Measurements from ENCODE around the gene TEDC1. TPM values are rescaled to one million over a fixed set of nuclear protein-coding genes. Genes with fewer than 3 reads are reported as not detected.

Gene TEDC1
- polyA plus RNA-seq, 1 donor (not counting 4 experiments of a cell fraction or from before 2014, with no cell fraction given), result 5.0 TPM

- Histone ChIP-seq H3K79me2 (ENCODE audit: control insufficient read depth, insufficient read depth, low read length) (no peaks in the 10 kb centered on the region), H3K9me3 (ENCODE audit: control insufficient read depth, low read depth, low read length) (no peaks in the 10 kb centered on the region), H3K9ac (ENCODE audit: control insufficient read depth, extremely low read depth, insufficient read depth, low read length) (no peak overlapping the region), H3K27me3 (ENCODE audit: control insufficient read depth, extremely low read depth, insufficient read depth, low read length) (no peaks in the 10 kb centered on the region), H4K20me1 (ENCODE audit: control insufficient read depth, extremely low read depth, insufficient read depth, low read length) (peaks cover 5% of the 10 kb centered on the region), H3K9me1 (ENCODE audit: control insufficient read depth, extremely low read depth, insufficient read depth, low read length) (no peaks in the 10 kb centered on the region), H3K36me3 (ENCODE audit: control insufficient read depth in 2 of 2, extremely low read depth in 1 of 2, insufficient read depth in 2 of 2, low read length in 2 of 2) (peaks cover 2 to 3% of the 10 kb centered on the region in 2 experiments), H3K4me2 (ENCODE audit: control insufficient read depth, extremely low read depth, insufficient read depth, low read depth, low read length) (no peak overlapping the region), H2AFZ (ENCODE audit: control insufficient read depth, low read length) (no peak overlapping the region), H3K27ac (ENCODE audit: control insufficient read depth, insufficient read depth, low read length) (no peak overlapping the region), H3K4me3 (ENCODE audit: control insufficient read depth in 2 of 3, extremely low read depth in 1 of 3, insufficient read depth in 2 of 3, low read depth in 1 of 3, low read length in 3 of 3) (no peak overlapping the region), H3K4me1 (ENCODE audit: control insufficient read depth, extremely low read depth, insufficient read depth, low read length) (peaks cover 10% of the 10 kb centered on the region)
- FAIRE-seq (no peak), DNase-seq (ENCODE audit: low read depth, low spot score) (no peak)
- dilution Hi-C loops (cut with MboI; ENCODE audit: extremely low pct_ligation_motif_present, low sequenced_read_pairs), result no loop called here
- no peak for TF ChIP-seq CTCF (optimal IDR thresholded peaks at IDR 0.05 in 1 of 3, IDR thresholded peaks at IDR 0.05 in 1 of 3, conservative IDR thresholded peaks at IDR 0.05 in 1 of 3; ENCODE audit: extremely low read depth in 1 of 3, insufficient read depth in 2 of 3, low read length in 3 of 3)
- TF ChIP-seq EZH2 (IDR thresholded peaks at IDR 0.05; ENCODE audit: low read length), result no peak
Observed at GRCh38 chr14:105493921-105494605, 3.0 kb downstream of the TEDC1 start.

GRCh38 chr14:105494606-105494929 is 3.5 kb downstream of the TEDC1 start:
- Histone ChIP-seq H3K36me3 (ENCODE audit: control insufficient read depth in 2 of 2, extremely low read depth in 1 of 2, insufficient read depth in 2 of 2, low read length in 2 of 2) (peaks cover 2 to 3% of the 10 kb centered on the region in 2 experiments), H3K9ac (ENCODE audit: control insufficient read depth, extremely low read depth, insufficient read depth, low read length) (no peak overlapping the region), H3K9me1 (ENCODE audit: control insufficient read depth, extremely low read depth, insufficient read depth, low read length) (no peaks in the 10 kb centered on the region), H3K9me3 (ENCODE audit: control insufficient read depth, low read depth, low read length) (no peaks in the 10 kb centered on the region), H4K20me1 (ENCODE audit: control insufficient read depth, extremely low read depth, insufficient read depth, low read length) (peaks cover 5% of the 10 kb centered on the region), H3K4me3 (ENCODE audit: control insufficient read depth in 2 of 3, extremely low read depth in 1 of 3, insufficient read depth in 2 of 3, low read depth in 1 of 3, low read length in 3 of 3) (no peak overlapping the region), H3K79me2 (ENCODE audit: control insufficient read depth, insufficient read depth, low read length) (no peaks in the 10 kb centered on the region), H3K27me3 (ENCODE audit: control insufficient read depth, extremely low read depth, insufficient read depth, low read length) (no peaks in the 10 kb centered on the region), H2AFZ (ENCODE audit: control insufficient read depth, low read length) (no peak overlapping the region), H3K4me1 (ENCODE audit: control insufficient read depth, extremely low read depth, insufficient read depth, low read length) (peaks cover 9% of the 10 kb centered on the region), H3K27ac (ENCODE audit: control insufficient read depth, insufficient read depth, low read length) (no peak overlapping the region), H3K4me2 (ENCODE audit: control insufficient read depth, extremely low read depth, insufficient read depth, low read depth, low read length) (no peak overlapping the region)
- no peak for TF ChIP-seq CTCF (optimal IDR thresholded peaks at IDR 0.05 in 1 of 3, IDR thresholded peaks at IDR 0.05 in 1 of 3, conservative IDR thresholded peaks at IDR 0.05 in 1 of 3; ENCODE audit: extremely low read depth in 1 of 3, insufficient read depth in 2 of 3, low read length in 3 of 3)
- no peak for TF ChIP-seq EZH2 (IDR thresholded peaks at IDR 0.05; ENCODE audit: low read length)
- dilution Hi-C loops (cut with MboI; ENCODE audit: extremely low pct_ligation_motif_present, low sequenced_read_pairs), result no loop called here
- DNase-seq (ENCODE audit: low read depth, low spot score) (no peak), FAIRE-seq (no peak)

Data from keratinocyte (primary cell).